K562 (cell line): ENCODE results near the gene YOD1. TPM values are rescaled to one million over a fixed set of nuclear protein-coding genes. Genes with fewer than 3 reads are reported as not detected.
A peak's percentile ranks its signal among the peaks of the same experiment; 100 is the strongest.

ENCODE experiments used
- BCL6 ChIP-seq: fragments of 250-450 bp; sonication (Bioruptor Pico); IDR thresholded peaks from 2 replicates; pipeline ENCODE4 v1.4.0; 2020
- CBFA2T3 ChIP-seq: fragments of 450-650 bp; IDR thresholded peaks from 2 replicates; pipeline ENCODE4 v1.6.1; 2017
- HNRNPLL ChIP-seq: fragments of 200-400 bp; formaldehyde crosslinking; IDR thresholded peaks from 2 replicates; pipeline ENCODE4 v1.6.1; 2017; ENCODE audit warnings: low read length, low read depth, mild to moderate bottlenecking; ENCODE audit not compliant: poor library complexity, severe bottlenecking
- JUNB ChIP-seq: fragments of 450-650 bp; formaldehyde crosslinking; conservative IDR thresholded peaks from 2 replicates; pipeline ENCODE4 v1.4.0; 2020; ENCODE audit warnings: mild to moderate bottlenecking
- LEF1 ChIP-seq: fragments of 450-650 bp; IDR thresholded peaks from 2 replicates; pipeline ENCODE4 v1.6.1; 2016; ENCODE audit warnings: mild to moderate bottlenecking
- YY1 ChIP-seq, 3 experiments: IDR thresholded peaks; 2 replicates each; pipeline ENCODE4 v1.6.1; 2011; ENCODE audit warnings: low read length in 2 of 3, mild to moderate bottlenecking in 2 of 3, moderate library complexity in 2 of 3, borderline replicate concordance in 1 of 3, control low read depth in 1 of 3, low read depth in 1 of 3; ENCODE audit not compliant: insufficient read depth in 3 of 3, insufficient replicate concordance in 2 of 3, control insufficient read depth in 1 of 3, insufficient read length in 1 of 3; ENCODE audit errors: extremely low read depth in 1 of 3
- ZNF124 ChIP-seq: sonication (generic); formaldehyde crosslinking; IDR thresholded peaks from 2 replicates; pipeline ENCODE4 v1.8.1; 2022; ENCODE audit warnings: missing genetic modification reagents
- ZNF589 ChIP-seq: fragments of 200-800 bp; sonication (Bioruptor generic); IDR thresholded peaks from 2 replicates; pipeline ENCODE4 v1.6.1; 2016; ENCODE audit warnings: low read depth, missing genetic modification characterization, missing compliant biosample characterization
- polyA plus RNA-seq, 8 experiments: library from polyadenylated mRNA; depleted of rRNA in 4 of 8; stranded (reverse) in 5 of 8; unstranded in 3 of 8; fragments of >200 nt; fragmentation: Nextera tagmentation in 2 of 8; fragmentation: Illumina TruSeq in 1 of 8; extraction: Ambion mirVana in 2 of 8; extraction: Trizol in 1 of 8; gene quantifications; 2 replicates each; pipeline versions ENCODE4 v1.2.1 to v1.2.3, GENCODE V29; 2011 to 2014; ENCODE audit warnings: inconsistent platforms in 1 of 8, missing spikeins in 1 of 8
- total RNA-seq, 7 experiments: library from RNA; depleted of rRNA in 6 of 7; stranded (reverse); fragments of >200 nt in 6 of 7; fragmentation: Illumina TruSeq in 2 of 7; extraction: Trizol in 2 of 7; gene quantifications; 2 replicates each; pipeline versions ENCODE4 v1.2.1 to v1.2.3, GENCODE V29; 2011 to 2021; ENCODE audit warnings: low replicate concordance in 1 of 7
- TF ChIP-seq, protein P1 (sequence below): IDR thresholded peaks from 3 replicates; pipeline ENCODE4 v1.6.1; 2011; ENCODE audit warnings: borderline replicate concordance, mild to moderate bottlenecking, moderate library complexity; ENCODE audit not compliant: insufficient read length; ENCODE audit errors: extremely low read depth
- TF ChIP-seq, protein P2 (sequence below): fragments of 250-450 bp; sonication (Bioruptor Pico); IDR thresholded peaks from 2 replicates; pipeline ENCODE4 v1.4.0; 2020; ENCODE audit warnings: mild to moderate bottlenecking
- TF ChIP-seq, protein P3 (sequence below): fragments of 250-450 bp; sonication (Bioruptor Pico); IDR thresholded peaks from 2 replicates; pipeline ENCODE4 v1.5.0; 2020; ENCODE audit warnings: mild to moderate bottlenecking, borderline replicate concordance
- TF ChIP-seq, protein P4 (sequence below): IDR thresholded peaks from 2 replicates; pipeline ENCODE4 v1.6.1; 2011; ENCODE audit not compliant: insufficient read length; ENCODE audit errors: extremely low read depth
- TF ChIP-seq, protein P5 (sequence below), 3 experiments: fragments of 200-800 bp in 1 of 3; fragments of 250-450 bp in 1 of 3; fragments of 450-650 bp in 1 of 3; sonication (Bioruptor Pico) in 1 of 3; sonication (Bioruptor generic) in 1 of 3; formaldehyde crosslinking in 1 of 3; IDR thresholded peaks; 2 replicates each; pipeline versions ENCODE4 v1.6.1 to v1.8.0; 2016 to 2022; ENCODE audit warnings: mild to moderate bottlenecking in 2 of 3, missing genetic modification characterization in 2 of 3, missing compliant biosample characterization in 1 of 3, moderate library complexity in 1 of 3

Gene YOD1
- total and polyA plus RNA-seq, 9 of the 15 experiments (the other 6 are each of a cell fraction or from before 2014, with no cell fraction given): 18.2 to 78.1 (median 46.9) TPM

DNA sequence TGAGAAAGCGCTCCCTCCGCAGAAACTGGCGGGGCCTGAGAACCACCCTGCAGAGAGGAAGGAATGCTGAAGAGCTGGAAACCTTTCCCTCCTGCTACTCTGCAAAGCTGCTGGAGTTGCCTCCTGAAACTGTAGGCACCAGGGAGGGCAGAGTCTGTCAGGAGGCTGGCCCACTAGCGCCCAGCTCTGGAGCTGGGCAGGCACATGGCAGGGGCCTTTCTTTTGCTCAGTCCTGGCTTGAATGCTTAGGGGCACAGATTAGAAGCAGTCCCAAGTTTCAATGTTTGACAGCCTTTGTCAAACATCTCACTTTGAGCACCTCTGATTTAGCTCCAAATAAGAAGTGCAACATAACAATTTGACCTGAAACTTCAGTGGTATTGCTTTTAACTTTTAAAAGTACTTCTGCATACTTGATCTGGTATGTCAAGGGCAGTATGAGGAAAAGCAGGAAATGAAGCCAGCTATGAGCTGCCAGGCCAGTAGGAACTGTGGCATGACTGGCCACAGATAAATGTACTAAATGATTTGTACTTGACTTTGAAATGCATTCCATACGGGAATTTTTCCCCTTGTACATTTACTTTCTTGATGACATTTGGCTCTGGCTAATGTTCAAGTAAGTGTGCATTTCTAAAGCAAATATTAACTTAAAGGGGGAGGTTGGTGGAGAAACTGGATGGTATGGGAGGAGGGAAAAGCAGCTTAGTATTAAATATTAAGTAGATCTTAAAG is 25.7 kb downstream of the YOD1 start (continued):
- TF ChIP-seq, protein P1, sequence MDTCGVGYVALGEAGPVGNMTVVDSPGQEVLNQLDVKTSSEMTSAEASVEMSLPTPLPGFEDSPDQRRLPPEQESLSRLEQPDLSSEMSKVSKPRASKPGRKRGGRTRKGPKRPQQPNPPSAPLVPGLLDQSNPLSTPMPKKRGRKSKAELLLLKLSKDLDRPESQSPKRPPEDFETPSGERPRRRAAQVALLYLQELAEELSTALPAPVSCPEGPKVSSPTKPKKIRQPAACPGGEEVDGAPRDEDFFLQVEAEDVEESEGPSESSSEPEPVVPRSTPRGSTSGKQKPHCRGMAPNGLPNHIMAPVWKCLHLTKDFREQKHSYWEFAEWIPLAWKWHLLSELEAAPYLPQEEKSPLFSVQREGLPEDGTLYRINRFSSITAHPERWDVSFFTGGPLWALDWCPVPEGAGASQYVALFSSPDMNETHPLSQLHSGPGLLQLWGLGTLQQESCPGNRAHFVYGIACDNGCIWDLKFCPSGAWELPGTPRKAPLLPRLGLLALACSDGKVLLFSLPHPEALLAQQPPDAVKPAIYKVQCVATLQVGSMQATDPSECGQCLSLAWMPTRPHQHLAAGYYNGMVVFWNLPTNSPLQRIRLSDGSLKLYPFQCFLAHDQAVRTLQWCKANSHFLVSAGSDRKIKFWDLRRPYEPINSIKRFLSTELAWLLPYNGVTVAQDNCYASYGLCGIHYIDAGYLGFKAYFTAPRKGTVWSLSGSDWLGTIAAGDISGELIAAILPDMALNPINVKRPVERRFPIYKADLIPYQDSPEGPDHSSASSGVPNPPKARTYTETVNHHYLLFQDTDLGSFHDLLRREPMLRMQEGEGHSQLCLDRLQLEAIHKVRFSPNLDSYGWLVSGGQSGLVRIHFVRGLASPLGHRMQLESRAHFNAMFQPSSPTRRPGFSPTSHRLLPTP: no peak
- TF ChIP-seq ZNF589 (CRISPR knock-in tag) (no peak), BCL6 (no peak; the same call in 1 of the 2 replicates), HNRNPLL (peak; percentile 46), YY1 (IDR thresholded peaks at IDR 0.05; ENCODE audit: borderline replicate concordance in 1 of 3, control insufficient read depth in 1 of 3, extremely low read depth in 1 of 3, insufficient read depth in 3 of 3, insufficient read length in 1 of 3, insufficient replicate concordance in 2 of 3, low read depth in 1 of 3, low read length in 2 of 3) (no peak), CBFA2T3 (no peak), JUNB (CRISPR knock-in tag) (no peak; the same call in none of the 2 replicates), LEF1 (0 out of 2 replicates have a peak, but pooled peaks have one; percentile 28), ZNF124 (CRISPR knock-in tag) (no peak)
- TF ChIP-seq, protein P2, sequence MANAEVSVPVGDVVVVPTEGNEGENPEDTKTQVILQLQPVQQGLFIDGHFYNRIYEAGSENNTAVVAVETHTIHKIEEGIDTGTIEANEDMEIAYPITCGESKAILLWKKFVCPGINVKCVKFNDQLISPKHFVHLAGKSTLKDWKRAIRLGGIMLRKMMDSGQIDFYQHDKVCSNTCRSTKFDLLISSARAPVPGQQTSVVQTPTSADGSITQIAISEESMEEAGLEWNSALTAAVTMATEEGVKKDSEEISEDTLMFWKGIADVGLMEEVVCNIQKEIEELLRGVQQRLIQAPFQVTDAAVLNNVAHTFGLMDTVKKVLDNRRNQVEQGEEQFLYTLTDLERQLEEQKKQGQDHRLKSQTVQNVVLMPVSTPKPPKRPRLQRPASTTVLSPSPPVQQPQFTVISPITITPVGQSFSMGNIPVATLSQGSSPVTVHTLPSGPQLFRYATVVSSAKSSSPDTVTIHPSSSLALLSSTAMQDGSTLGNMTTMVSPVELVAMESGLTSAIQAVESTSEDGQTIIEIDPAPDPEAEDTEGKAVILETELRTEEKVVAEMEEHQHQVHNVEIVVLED: no peak
- TF ChIP-seq, protein P3, sequence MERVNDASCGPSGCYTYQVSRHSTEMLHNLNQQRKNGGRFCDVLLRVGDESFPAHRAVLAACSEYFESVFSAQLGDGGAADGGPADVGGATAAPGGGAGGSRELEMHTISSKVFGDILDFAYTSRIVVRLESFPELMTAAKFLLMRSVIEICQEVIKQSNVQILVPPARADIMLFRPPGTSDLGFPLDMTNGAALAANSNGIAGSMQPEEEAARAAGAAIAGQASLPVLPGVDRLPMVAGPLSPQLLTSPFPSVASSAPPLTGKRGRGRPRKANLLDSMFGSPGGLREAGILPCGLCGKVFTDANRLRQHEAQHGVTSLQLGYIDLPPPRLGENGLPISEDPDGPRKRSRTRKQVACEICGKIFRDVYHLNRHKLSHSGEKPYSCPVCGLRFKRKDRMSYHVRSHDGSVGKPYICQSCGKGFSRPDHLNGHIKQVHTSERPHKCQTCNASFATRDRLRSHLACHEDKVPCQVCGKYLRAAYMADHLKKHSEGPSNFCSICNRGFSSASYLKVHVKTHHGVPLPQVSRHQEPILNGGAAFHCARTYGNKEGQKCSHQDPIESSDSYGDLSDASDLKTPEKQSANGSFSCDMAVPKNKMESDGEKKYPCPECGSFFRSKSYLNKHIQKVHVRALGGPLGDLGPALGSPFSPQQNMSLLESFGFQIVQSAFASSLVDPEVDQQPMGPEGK (CRISPR knock-in tag): peak; percentile 83; the same call in 1 of the 2 replicates
- TF ChIP-seq, protein P4, sequence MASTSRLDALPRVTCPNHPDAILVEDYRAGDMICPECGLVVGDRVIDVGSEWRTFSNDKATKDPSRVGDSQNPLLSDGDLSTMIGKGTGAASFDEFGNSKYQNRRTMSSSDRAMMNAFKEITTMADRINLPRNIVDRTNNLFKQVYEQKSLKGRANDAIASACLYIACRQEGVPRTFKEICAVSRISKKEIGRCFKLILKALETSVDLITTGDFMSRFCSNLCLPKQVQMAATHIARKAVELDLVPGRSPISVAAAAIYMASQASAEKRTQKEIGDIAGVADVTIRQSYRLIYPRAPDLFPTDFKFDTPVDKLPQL: no peak
- TF ChIP-seq, protein P5, sequence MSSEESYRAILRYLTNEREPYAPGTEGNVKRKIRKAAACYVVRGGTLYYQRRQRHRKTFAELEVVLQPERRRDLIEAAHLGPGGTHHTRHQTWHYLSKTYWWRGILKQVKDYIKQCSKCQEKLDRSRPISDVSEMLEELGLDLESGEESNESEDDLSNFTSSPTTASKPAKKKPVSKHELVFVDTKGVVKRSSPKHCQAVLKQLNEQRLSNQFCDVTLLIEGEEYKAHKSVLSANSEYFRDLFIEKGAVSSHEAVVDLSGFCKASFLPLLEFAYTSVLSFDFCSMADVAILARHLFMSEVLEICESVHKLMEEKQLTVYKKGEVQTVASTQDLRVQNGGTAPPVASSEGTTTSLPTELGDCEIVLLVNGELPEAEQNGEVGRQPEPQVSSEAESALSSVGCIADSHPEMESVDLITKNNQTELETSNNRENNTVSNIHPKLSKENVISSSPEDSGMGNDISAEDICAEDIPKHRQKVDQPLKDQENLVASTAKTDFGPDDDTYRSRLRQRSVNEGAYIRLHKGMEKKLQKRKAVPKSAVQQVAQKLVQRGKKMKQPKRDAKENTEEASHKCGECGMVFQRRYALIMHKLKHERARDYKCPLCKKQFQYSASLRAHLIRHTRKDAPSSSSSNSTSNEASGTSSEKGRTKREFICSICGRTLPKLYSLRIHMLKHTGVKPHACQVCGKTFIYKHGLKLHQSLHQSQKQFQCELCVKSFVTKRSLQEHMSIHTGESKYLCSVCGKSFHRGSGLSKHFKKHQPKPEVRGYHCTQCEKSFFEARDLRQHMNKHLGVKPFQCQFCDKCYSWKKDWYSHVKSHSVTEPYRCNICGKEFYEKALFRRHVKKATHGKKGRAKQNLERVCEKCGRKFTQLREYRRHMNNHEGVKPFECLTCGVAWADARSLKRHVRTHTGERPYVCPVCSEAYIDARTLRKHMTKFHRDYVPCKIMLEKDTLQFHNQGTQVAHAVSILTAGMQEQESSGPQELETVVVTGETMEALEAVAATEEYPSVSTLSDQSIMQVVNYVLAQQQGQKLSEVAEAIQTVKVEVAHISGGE (CRISPR knock-in tag; IDR thresholded peaks at IDR 0.05): no peak
